GM23338 (cell line): ENCODE results near the gene SRR. TPM values are rescaled to one million over a fixed set of nuclear protein-coding genes. Genes with fewer than 3 reads are reported as not detected.

Experiments
- ATAC-seq: fragments of 200-7000 bp; cut with Tn5 transposase; 3 replicates; pipeline ENCODE4 v1.9.1; 2020
- DNase-seq: peaks from one replicate; pipeline ENCODE4 v3.0.0-alpha.2; 2015; ENCODE audit warnings: low spot score
- H2AFZ ChIP-seq: fragments of 200-600 bp; sonication (generic); 2 replicates; pipeline ENCODE4 v1.8.0; 2016; ENCODE audit warnings: antibody characterized with exemption, mild to moderate bottlenecking, moderate library complexity
- H3F3A ChIP-seq: fragments of 200-600 bp; sonication (generic); replicated peaks from 2 replicates; pipeline ENCODE4 v1.8.0; 2017; ENCODE audit warnings: antibody characterized with exemption, mixed run types, low read depth
- H3K27ac ChIP-seq: fragments of 200-600 bp; sonication (generic); 2 replicates; pipeline ENCODE4 v1.6.1; 2016; ENCODE audit warnings: low read depth
- H3K27me3 ChIP-seq: fragments of 200-600 bp; sonication (generic); 2 replicates; pipeline ENCODE4 v1.8.0; 2016; ENCODE audit warnings: mild to moderate bottlenecking, mixed run types, moderate library complexity; ENCODE audit not compliant: insufficient read depth
- H3K36me3 ChIP-seq: fragments of 200-600 bp; sonication (generic); 2 replicates; pipeline ENCODE4 v1.8.0; 2016; ENCODE audit warnings: mild to moderate bottlenecking; ENCODE audit not compliant: insufficient read depth
- H3K4me1 ChIP-seq: fragments of 200-600 bp; sonication (generic); 2 replicates; pipeline ENCODE4 v1.8.0; 2016; ENCODE audit warnings: mild to moderate bottlenecking, moderate library complexity; ENCODE audit not compliant: insufficient read depth
- H3K4me2 ChIP-seq: fragments of 200-600 bp; sonication (generic); 2 replicates; pipeline ENCODE4 v1.7.1; 2017; ENCODE audit warnings: mixed run types
- H3K4me3 ChIP-seq: fragments of 200-600 bp; sonication (generic); 2 replicates; pipeline ENCODE4 v1.6.1; 2016; ENCODE audit warnings: mixed run types
- H3K79me2 ChIP-seq: fragments of 200-600 bp; sonication (generic); replicated peaks from 2 replicates; pipeline ENCODE4 v1.8.0; 2017; ENCODE audit warnings: mild to moderate bottlenecking; ENCODE audit not compliant: insufficient read depth
- H3K9me2 ChIP-seq: fragments of 200-600 bp; sonication (generic); 2 replicates; pipeline ENCODE4 v1.8.0; 2017; ENCODE audit not compliant: insufficient read depth
- H4K20me1 ChIP-seq: fragments of 200-600 bp; sonication (generic); replicated peaks from 2 replicates; pipeline ENCODE4 v1.8.0; 2017; ENCODE audit warnings: mild to moderate bottlenecking; ENCODE audit not compliant: insufficient read depth
- H3K27ac Mint-ChIP-seq: 2 replicates; pipeline ENCODE4 v1.8.0; 2020; ENCODE audit warnings: inconsistent platforms, mild to moderate bottlenecking, moderate library complexity, mixed read lengths
- H3K27me3 Mint-ChIP-seq: 3 replicates; pipeline ENCODE4 v1.8.0; 2022; ENCODE audit warnings: low read depth, mild to moderate bottlenecking, moderate library complexity, mixed read lengths, inconsistent platforms; ENCODE audit not compliant: insufficient read depth, poor library complexity
- H3K36me3 Mint-ChIP-seq: 3 replicates; pipeline ENCODE4 v1.8.0; 2021; ENCODE audit warnings: low read depth, mild to moderate bottlenecking, inconsistent platforms, moderate library complexity, mixed read lengths
- H3K4me1 Mint-ChIP-seq: 3 replicates; pipeline ENCODE4 v1.8.0; 2020; ENCODE audit warnings: mild to moderate bottlenecking, inconsistent platforms, mixed read lengths
- H3K4me3 Mint-ChIP-seq: 3 replicates; pipeline ENCODE4 v1.8.0; 2021; ENCODE audit warnings: moderate library complexity, mild to moderate bottlenecking, inconsistent platforms, mixed read lengths
- H3K9me3 Mint-ChIP-seq: 3 replicates; pipeline ENCODE4 v1.8.0; 2020; ENCODE audit warnings: moderate library complexity, mild to moderate bottlenecking, inconsistent platforms, mixed read lengths
- CREB1 ChIP-seq: fragments of 250-450 bp; sonication (Bioruptor Pico); IDR thresholded peaks from 2 replicates; pipeline ENCODE4 v1.5.0; 2020; ENCODE audit warnings: low read depth, mild to moderate bottlenecking, moderate library complexity
- EZH2 ChIP-seq: fragments of 200-600 bp; sonication (generic); IDR thresholded peaks from one replicate; pipeline ENCODE4 v1.8.0; 2017; ENCODE audit warnings: antibody characterized with exemption, mild to moderate bottlenecking, low read depth; ENCODE audit not compliant: unreplicated experiment
- POLR2AphosphoS5 ChIP-seq: IDR thresholded peaks from 2 replicates; pipeline ENCODE4 v1.6.1; 2016; ENCODE audit warnings: antibody characterized with exemption, low read depth
- polyA plus RNA-seq: library from polyadenylated mRNA; unstranded; fragments of >200 nt; fragmentation: Nextera tagmentation; extraction: Ambion mirVana; gene quantifications from 2 replicates; pipeline ENCODE4 v1.2.1, GENCODE V29; 2016
- total RNA-seq: library from RNA; depleted of rRNA; stranded (reverse); fragments of >200 nt; shearing (Covaris generic); gene quantifications from 2 replicates; pipeline ENCODE4 v1.2.3, GENCODE V29; 2014
- TF ChIP-seq, protein P1 (sequence below): IDR thresholded peaks from one replicate; pipeline ENCODE4 v1.6.1; 2018; ENCODE audit warnings: antibody characterized with exemption; ENCODE audit not compliant: unreplicated experiment
- TF ChIP-seq, protein P2 (sequence below): IDR thresholded peaks from 2 replicates; pipeline ENCODE4 v1.6.1; 2016; ENCODE audit warnings: antibody characterized with exemption

The SRR gene
- total and polyA plus RNA-seq, 2 experiments from 2014 or later, result 2.8 to 5.4 TPM

DNA sequence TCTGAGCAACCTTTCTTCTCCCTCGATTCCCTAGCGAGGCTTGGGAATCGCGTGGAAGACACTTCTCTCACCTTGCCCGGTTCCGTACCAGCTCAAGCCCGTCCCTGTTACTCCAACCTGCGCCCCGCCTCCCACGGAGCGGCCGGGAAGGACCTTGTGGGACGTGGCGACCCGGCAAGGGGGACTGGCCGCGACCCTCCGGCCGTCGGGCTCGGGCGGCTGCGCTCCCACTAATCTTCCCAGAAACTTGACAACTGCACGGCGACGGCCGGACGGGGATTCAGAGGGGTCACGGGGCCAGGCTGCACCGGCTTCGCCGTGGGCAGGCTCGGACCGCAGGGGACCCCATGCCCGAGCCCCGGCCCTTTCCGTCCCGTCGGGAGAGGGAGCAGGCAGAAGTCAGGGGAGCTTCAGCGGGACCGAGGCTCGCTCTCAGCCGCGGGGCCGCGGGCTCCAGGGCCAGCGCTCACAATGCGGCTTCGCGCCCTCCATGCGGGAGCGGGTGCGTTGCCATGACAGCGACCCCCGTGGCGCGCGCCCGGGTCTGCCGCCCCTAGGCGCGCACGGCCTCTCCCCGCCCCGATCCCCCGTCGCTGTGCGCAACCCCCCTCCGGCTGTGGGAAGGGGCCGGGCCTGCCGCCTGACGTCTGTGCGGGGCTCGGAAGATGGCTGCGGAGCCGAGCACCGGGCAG is 33.2 kb downstream of the SRR start, which contains the start of gene SGSM2 (continued):
- TF ChIP-seq, protein P1, sequence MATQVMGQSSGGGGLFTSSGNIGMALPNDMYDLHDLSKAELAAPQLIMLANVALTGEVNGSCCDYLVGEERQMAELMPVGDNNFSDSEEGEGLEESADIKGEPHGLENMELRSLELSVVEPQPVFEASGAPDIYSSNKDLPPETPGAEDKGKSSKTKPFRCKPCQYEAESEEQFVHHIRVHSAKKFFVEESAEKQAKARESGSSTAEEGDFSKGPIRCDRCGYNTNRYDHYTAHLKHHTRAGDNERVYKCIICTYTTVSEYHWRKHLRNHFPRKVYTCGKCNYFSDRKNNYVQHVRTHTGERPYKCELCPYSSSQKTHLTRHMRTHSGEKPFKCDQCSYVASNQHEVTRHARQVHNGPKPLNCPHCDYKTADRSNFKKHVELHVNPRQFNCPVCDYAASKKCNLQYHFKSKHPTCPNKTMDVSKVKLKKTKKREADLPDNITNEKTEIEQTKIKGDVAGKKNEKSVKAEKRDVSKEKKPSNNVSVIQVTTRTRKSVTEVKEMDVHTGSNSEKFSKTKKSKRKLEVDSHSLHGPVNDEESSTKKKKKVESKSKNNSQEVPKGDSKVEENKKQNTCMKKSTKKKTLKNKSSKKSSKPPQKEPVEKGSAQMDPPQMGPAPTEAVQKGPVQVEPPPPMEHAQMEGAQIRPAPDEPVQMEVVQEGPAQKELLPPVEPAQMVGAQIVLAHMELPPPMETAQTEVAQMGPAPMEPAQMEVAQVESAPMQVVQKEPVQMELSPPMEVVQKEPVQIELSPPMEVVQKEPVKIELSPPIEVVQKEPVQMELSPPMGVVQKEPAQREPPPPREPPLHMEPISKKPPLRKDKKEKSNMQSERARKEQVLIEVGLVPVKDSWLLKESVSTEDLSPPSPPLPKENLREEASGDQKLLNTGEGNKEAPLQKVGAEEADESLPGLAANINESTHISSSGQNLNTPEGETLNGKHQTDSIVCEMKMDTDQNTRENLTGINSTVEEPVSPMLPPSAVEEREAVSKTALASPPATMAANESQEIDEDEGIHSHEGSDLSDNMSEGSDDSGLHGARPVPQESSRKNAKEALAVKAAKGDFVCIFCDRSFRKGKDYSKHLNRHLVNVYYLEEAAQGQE, result no peak
- peak; percentile 18 for TF ChIP-seq EZH2

DNA sequence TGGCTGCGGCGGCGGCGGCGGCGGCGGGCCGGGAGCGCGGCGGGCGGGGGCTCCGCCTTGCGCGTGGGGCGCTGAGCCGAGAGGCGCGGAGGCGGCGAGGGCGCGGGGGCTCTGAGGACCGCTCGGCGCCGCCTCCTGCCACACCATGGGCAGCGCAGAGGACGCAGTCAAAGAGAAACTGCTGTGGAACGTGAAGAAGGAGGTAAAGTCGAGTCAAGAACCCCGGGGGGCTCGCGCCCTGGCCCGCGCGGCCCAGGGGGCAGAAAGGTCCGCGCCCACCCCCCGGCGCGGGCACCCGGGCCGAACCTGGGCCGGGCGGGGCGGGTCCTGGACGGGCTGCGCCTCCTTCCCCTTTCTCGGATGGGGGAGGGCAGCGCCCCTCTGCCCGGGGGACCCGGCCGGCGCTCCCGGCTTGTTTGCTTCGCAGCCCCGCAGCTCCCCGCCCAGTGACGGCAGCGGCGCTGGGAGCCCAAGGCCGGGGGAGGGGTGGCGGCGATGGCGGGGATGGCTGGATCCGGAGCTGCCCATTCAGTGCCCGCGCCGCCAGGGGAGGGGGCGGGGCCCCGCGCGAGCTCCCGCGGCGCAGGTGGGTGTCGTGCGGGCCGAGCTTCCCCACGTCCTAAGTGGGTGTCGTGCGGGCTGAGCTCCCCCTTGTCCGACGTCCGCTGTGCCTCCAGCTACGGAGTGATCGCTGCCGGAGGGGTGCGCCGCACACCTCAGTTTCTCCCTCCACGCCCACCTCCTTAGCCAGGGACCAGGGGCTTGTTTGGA is 34.0 kb downstream of the SRR start:
- H3K36me3 ChIP-seq, result peaks cover 26% of the 10 kb centered on the region
- no peaks in the 10 kb centered on the region for H3K9me2 ChIP-seq
- Mint-ChIP-seq H3K36me3 (peaks cover 6% of the 10 kb centered on the region; the same call in 1 of the 3 replicates), H3K27ac (no peak overlapping the region), H3K4me3 (peak overlapping the region; percentile 84; the same call in 2 of the 3 replicates), H3K9me3 (peaks cover 2% of the 10 kb centered on the region; the same call in 1 of the 3 replicates), H3K4me1 (peaks cover 5% of the 10 kb centered on the region), H3K27me3 (peaks cover 17% of the 10 kb centered on the region)
- ATAC-seq (peak; percentile 39), DNase-seq (peak; percentile 77)
- no peak overlapping the region for H3K27ac ChIP-seq
- peaks cover 33% of the 10 kb centered on the region for H3F3A ChIP-seq
- TF ChIP-seq, protein P2, sequence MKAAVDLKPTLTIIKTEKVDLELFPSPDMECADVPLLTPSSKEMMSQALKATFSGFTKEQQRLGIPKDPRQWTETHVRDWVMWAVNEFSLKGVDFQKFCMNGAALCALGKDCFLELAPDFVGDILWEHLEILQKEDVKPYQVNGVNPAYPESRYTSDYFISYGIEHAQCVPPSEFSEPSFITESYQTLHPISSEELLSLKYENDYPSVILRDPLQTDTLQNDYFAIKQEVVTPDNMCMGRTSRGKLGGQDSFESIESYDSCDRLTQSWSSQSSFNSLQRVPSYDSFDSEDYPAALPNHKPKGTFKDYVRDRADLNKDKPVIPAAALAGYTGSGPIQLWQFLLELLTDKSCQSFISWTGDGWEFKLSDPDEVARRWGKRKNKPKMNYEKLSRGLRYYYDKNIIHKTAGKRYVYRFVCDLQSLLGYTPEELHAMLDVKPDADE, result no peak
- peak; percentile 32; the same call in 1 of the 2 replicates for TF ChIP-seq CREB1 (CRISPR knock-in tag)
- peaks cover 25% of the 10 kb centered on the region for H4K20me1 ChIP-seq
- H3K27me3 ChIP-seq, result no peaks in the 10 kb centered on the region
- H2AFZ ChIP-seq, result peak overlapping the region; percentile 87
- H3K4me2 ChIP-seq, result peak overlapping the region; percentile 99
- peak overlapping the region; percentile 95 for H3K4me3 ChIP-seq
- peaks cover 49% of the 10 kb centered on the region for H3K79me2 ChIP-seq
- peaks cover 20% of the 10 kb centered on the region for H3K4me1 ChIP-seq

DNA sequence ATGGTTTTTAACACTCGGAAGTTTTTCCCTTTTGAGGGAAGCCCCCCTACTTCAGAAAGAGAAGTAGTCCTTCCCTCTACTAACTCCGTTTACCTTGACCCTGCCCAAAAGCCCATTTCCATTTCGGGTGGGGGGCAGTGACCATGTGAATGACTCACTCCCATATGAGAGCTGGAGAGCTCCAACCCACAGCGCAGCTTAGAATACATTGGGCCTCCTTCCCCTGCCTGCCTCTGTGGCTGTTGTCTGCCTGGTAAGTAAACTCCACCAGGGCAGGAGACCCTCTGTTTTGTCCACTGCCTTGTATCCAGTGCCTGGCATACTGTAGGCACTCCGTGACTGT is 34.5 kb downstream of the SRR start:
- ATAC-seq (peak; percentile 14), DNase-seq (peak; percentile 49)
- peak overlapping the region; percentile 87 for H2AFZ ChIP-seq
- peaks cover 20% of the 10 kb centered on the region for H3K4me1 ChIP-seq
- H3K79me2 ChIP-seq, result peaks cover 43% of the 10 kb centered on the region
- peaks cover 20% of the 10 kb centered on the region for H4K20me1 ChIP-seq
- no peak overlapping the region for H3K27ac ChIP-seq
- Mint-ChIP-seq H3K4me1 (peaks cover 5% of the 10 kb centered on the region), H3K27ac (no peak overlapping the region), H3K9me3 (peaks cover 2% of the 10 kb centered on the region; the same call in 1 of the 3 replicates), H3K36me3 (peaks cover 8% of the 10 kb centered on the region; the same call in 1 of the 3 replicates), H3K27me3 (peaks cover 17% of the 10 kb centered on the region), H3K4me3 (peak overlapping the region; percentile 84; the same call in 2 of the 3 replicates)
- peaks cover 20% of the 10 kb centered on the region for H3K36me3 ChIP-seq
- no peaks in the 10 kb centered on the region for H3K27me3 ChIP-seq
- no peaks in the 10 kb centered on the region for H3K9me2 ChIP-seq
- H3F3A ChIP-seq, result peaks cover 28% of the 10 kb centered on the region
- H3K4me2 ChIP-seq, result peak overlapping the region; percentile 99
- H3K4me3 ChIP-seq, result peak overlapping the region; percentile 95
- no peak for TF ChIP-seq POLR2AphosphoS5
- TF ChIP-seq, protein P1, result no peak
- TF ChIP-seq, protein P2, result no peak
